HS-5 (cell line): ENCODE results near the gene AQP7.
"Not testable (repeated sequence)": the region's sequence is repeated elsewhere in the genome, so short reads cannot be mapped to it uniquely, and the experiment has no call there.

Source experiments
- DNase-seq: peaks from one replicate; pipeline ENCODE4 v3.0.0-alpha.2; 2012; ENCODE audit warnings: low read depth

Gene AQP7

DNA sequence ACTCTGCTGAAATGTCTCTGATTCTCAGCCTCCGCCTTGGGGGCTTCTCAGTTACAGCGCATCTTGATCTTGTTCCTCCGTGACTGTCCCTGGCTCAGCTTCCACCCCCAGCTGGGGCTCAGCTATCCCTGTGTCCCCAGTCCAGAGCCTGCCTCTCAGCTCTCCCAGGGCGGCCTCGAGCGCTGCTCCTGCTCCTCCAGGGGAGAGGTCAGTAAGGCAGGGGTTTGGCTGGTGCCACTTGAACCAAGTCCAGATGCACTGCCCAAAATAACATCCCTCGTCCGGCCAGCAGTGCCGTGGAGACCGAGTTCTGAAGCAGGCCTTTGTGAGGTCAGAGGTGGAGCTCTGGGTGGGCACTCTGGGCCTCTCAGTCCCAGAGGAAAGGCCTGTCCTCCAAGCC, at the start of gene AQP7:
Gene AQP7 (minus strand): TSS at position 198 of the 400 bp plus-strand sequence. CDS start 1,306 bp downstream, outside the sequence.
- DNase-seq, result not testable (repeated sequence)

GRCh38 chr9:33450621-33451146, 48.3 kb upstream of the AQP7 start:
- DNase-seq, result no peak

GRCh38 chr9:33449715-33450114, 47.3 kb upstream of the AQP7 start:
- no peak for DNase-seq

GRCh38 chr9:33447799-33448553, 45.6 kb upstream of the AQP7 start:
- no peak for DNase-seq

DNA sequence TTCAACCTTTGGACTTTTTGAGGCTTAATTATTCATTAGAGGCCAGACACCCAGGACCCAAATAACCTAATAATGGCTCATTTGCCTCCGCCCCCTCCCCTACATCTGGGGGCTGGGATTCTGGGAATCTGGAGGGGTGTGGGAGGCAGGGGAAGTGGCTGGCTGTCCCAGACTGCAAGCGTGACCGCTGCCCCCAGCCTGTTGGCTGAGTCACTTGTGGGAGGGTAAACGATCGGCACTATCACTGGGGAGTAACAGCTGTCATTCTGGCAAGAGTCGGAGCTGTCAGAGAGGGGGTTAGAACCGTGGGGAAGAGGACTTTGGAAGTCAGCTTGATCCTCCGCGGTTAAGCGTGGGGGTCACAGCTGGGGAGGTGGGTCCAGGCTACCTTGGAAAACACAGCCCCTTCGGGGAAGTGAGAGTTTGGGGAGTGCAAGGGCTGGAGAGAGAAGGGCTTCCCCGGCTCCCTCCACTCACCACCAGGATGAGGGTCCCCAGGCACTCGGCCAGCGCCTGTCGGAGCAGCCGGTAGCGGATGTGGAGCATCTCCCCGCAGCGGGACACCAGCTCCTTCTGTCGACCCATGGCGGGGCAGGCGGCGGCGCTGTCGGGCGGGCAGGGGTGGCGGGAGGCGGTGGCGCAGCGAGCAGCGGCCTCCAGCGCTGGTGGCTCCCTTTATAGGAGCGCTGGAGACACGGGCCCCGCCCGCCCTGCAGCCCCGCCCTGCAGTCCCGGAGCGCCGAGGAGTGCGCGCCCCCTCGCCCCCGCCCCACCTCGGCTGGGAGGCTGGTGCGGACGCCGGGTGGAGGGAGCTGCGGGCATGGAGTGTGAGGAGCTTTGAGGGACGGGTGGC, 44.8 kb upstream of the AQP7 start, which contains the start of gene AQP3:
Gene AQP3 (minus strand): TSS at position 648 of the 853 bp plus-strand sequence. CDS start 63 bp downstream, at position 585.
- no peak for DNase-seq

- no peak for DNase-seq
These were observed 44.0 kb upstream of the AQP7 start for GRCh38 chr9:33446240-33446945.

GRCh38 chr9:33445389-33446239, 43.2 kb upstream of the AQP7 start:
- no peak for DNase-seq

DNA sequence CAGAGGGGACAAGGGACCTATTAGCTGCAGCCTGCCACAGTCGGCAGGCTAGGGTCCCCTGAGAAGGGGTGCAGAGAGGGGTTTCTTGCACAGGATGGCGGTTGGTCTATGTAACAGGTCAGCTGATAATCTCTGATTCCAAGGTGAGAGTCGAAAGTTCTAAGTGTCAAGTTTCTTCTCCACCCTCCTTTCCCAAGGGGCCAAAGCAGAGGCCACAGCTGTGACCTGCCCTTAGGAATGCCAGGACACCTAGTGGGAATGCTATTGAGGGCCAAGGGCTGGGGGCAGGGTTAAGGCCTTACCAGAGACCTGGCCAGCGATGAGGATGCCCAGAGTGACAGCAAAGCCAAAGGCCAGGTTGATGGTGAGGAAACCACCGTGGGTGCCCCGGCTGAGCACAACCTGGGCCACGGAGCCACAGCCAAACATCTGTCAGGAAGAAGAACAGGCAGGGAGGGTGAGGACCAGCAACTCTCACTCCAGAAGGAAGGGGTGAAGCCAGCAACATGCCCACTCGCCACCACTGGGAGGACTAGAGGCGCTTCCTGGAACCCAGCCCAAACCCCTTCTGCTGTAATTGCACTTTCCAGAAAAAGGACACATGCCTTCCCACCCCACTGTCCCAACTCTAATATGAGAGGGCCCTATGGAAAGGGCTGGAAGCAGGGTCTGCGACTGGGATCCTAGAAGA, 41.2 kb upstream of the AQP7 start:
- DNase-seq, result no peak

- DNase-seq, result no peak
These were observed 40.7 kb upstream of the AQP7 start for GRCh38 chr9:33443047-33443446.

GRCh38 chr9:33442125-33442524, 39.8 kb upstream of the AQP7 start:
- no peak for DNase-seq

GRCh38 chr9:33440609-33441008, 38.2 kb upstream of the AQP7 start:
- no peak for DNase-seq

- no peak for DNase-seq
These were observed 37.8 kb upstream of the AQP7 start for GRCh38 chr9:33440204-33440603.

GRCh38 chr9:33439731-33440130, 37.4 kb upstream of the AQP7 start:
- DNase-seq, result no peak

GRCh38 chr9:33438926-33439680, 36.7 kb upstream of the AQP7 start:
- no peak for DNase-seq

GRCh38 chr9:33437898-33438297, 35.5 kb upstream of the AQP7 start:
- no peak for DNase-seq

GRCh38 chr9:33437205-33437604, 34.8 kb upstream of the AQP7 start:
- no peak for DNase-seq

GRCh38 chr9:33436445-33436844, 34.1 kb upstream of the AQP7 start:
- no peak for DNase-seq

DNA sequence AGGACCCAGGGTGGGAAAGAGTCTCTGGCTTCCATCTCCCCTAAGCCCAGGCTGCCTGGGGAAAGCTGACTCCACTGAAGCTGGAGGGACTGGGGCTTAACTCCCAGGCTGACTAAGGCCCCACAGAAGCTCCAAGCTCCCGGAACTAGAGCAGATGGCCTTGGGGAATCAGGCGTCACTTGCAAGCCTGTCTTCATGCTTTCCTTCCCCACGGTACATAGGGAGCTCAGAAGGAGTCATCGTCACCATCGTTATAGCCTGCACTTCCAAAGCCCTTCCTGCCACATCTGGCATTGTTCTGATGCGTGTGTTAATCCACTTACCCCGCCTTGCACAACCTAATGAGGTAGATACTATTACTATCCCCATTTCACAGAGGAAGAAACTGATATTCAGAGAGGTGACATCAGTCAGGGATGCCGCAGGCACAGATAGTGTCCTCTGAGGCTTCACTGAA, 33.5 kb upstream of the AQP7 start:
- no peak for DNase-seq

DNA sequence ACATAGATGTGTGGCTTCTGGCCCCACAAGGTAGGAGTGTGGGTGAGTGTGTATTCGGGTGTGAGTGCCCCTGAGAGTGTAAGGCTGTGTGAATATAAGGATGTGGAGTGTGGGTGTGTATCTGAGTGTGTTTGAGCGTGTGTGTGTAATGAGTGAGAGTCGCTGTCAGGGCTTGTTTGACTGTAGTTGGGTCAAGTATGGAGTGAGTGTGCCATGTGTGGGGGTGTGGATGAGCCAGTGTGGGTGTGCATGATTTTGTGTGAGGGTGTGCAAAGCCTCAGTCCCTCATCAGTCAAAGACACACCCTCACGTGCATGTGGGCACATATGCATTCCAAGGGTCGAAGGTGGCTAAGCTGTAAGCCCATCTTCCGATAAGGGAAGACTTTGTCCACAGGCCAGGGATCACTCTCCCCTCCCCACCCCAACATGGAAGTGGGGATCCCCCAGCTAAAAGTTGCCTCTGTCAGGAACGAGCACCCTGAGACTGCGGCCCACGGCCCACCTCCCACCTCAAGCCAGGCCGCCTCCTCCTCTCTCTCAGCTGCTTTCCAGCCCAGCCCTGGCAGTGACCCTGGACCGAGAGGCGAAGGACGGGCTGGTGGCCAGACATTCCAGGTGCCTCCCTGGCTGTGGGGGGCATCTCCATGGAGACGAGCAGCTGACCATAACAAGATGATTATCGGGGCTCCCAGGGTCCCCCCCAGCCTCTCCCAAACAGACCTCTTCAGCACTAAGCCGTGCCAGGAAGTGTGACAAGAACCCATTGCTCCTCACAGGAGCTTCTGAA, 32.1 kb upstream of the AQP7 start:
- no peak for DNase-seq
